Uterus (tissue), 4 donors: Measurements from ENCODE around the gene KCNMB2. TPM values are rescaled to one million over a fixed set of nuclear protein-coding genes. Genes with fewer than 3 reads are reported as not detected.

Experiments
- DNase-seq, 2 donors: peaks; one replicate each; pipeline ENCODE4 v3.0.0-alpha.2; 2019 to 2020
- H3K27ac ChIP-seq, 2 donors: fragments of 200-600 bp; sonication (generic); 1 replicate in 1 of 2; 2 replicates in 1 of 2; pipeline ENCODE4 v1.5.1; 2016 to 2018
- H3K27me3 ChIP-seq, 2 donors: fragments of 200-600 bp; sonication (generic); one replicate each; pipeline ENCODE4 v1.5.1; 2018 to 2019; ENCODE audit warnings: control low read depth in 1 of 2
- H3K36me3 ChIP-seq, 2 donors: fragments of 200-600 bp; sonication (generic); one replicate each; pipeline ENCODE4 v1.5.1; 2019; ENCODE audit warnings: control low read depth in 1 of 2
- H3K4me1 ChIP-seq, 2 donors: fragments of 200-600 bp; sonication (generic); one replicate each; pipeline ENCODE4 v1.5.1; 2018 to 2019; ENCODE audit warnings: control low read depth in 1 of 2
- H3K4me3 ChIP-seq, 2 donors: fragments of 200-600 bp; sonication (generic); 1 replicate in 1 of 2; 2 replicates in 1 of 2; pipeline ENCODE4 v1.5.1; 2018 to 2019; ENCODE audit warnings: mild to moderate bottlenecking in 1 of 2
- H3K9me3 ChIP-seq, 2 donors: fragments of 200-600 bp; sonication (generic); one replicate each; pipeline ENCODE4 v1.5.1; 2019; ENCODE audit warnings: control low read depth in 1 of 2
- CTCF ChIP-seq, 4 experiments: fragments of 200-600 bp in 2 of 4; fragments of 450-650 bp in 2 of 4; sonication (generic) in 2 of 4; IDR thresholded peaks; one replicate each; pipeline ENCODE4 v1.5.1; 2016 to 2019; ENCODE audit warnings: antibody characterized with exemption in 4 of 4, mild to moderate bottlenecking in 2 of 4, moderate library complexity in 1 of 4
- POLR2A ChIP-seq, 2 donors: fragments of 450-650 bp; IDR thresholded peaks; one replicate each; pipeline ENCODE4 v1.6.1; 2016; ENCODE audit warnings: antibody characterized with exemption in 2 of 2, mild to moderate bottlenecking in 1 of 2, moderate library complexity in 1 of 2
- intact Hi-C: fragments of 100-400 bp; cut with DNase I; formaldehyde crosslinking; loops from one replicate; pipeline ENCODE4 v1.15.1; 2023; ENCODE audit warnings: low total_unique reads
- total RNA-seq, 4 donors: library from RNA; depleted of rRNA in 3 of 4; stranded (reverse); fragments of >200 nt in 3 of 4; gene quantifications; one replicate each; pipeline versions ENCODE4 v1.1.0 to v1.2.4, GENCODE V29; 2014 to 2023
- donor health status: DM: yes; HTN: yes; CAD: no.

Gene KCNMB2
- total RNA-seq, 4 donors from 2014 or later, result 0.29 to 12.7 (median 1.4) TPM

- intact Hi-C loops, result no loop called here
- no peak for TF ChIP-seq POLR2A (IDR thresholded peaks at IDR 0.05)
- no peak for TF ChIP-seq CTCF (IDR thresholded peaks at IDR 0.05)
- Histone ChIP-seq H3K4me3 (no peak overlapping the region), H3K9me3 (no peaks in the 10 kb centered on the region), H3K27me3 (no peaks in the 10 kb centered on the region), H3K4me1 (no peaks in the 10 kb centered on the region), H3K36me3 (no peaks in the 10 kb centered on the region), H3K27ac (no peak overlapping the region)
- no peak for DNase-seq
Measured at GRCh38 chr3:178711753-178712152, 175.5 kb downstream of the KCNMB2 start.

GRCh38 chr3:178712247-178712646 is 176.0 kb downstream of the KCNMB2 start:
- no peaks in the 10 kb centered on the region for H3K4me1 ChIP-seq
- TF ChIP-seq CTCF (IDR thresholded peaks at IDR 0.05) (no peak), POLR2A (IDR thresholded peaks at IDR 0.05) (no peak)
- no peak overlapping the region for H3K4me3 ChIP-seq
- no peak overlapping the region for H3K27ac ChIP-seq
- intact Hi-C loops, result no loop called here
- no peak for DNase-seq
- no peaks in the 10 kb centered on the region for H3K27me3 ChIP-seq
- H3K9me3 ChIP-seq, result no peaks in the 10 kb centered on the region
- no peaks in the 10 kb centered on the region for H3K36me3 ChIP-seq

- Histone ChIP-seq H3K4me3 (no peak overlapping the region), H3K9me3 (no peaks in the 10 kb centered on the region), H3K27ac (no peak overlapping the region), H3K27me3 (no peaks in the 10 kb centered on the region), H3K36me3 (no peaks in the 10 kb centered on the region), H3K4me1 (no peaks in the 10 kb centered on the region)
- TF ChIP-seq POLR2A (IDR thresholded peaks at IDR 0.05) (no peak), CTCF (IDR thresholded peaks at IDR 0.05) (no peak)
- no peak for DNase-seq
- intact Hi-C loops, result no loop called here
Measured at GRCh38 chr3:178714925-178715832, 178.9 kb downstream of the KCNMB2 start.

- Histone ChIP-seq H3K27me3 (no peaks in the 10 kb centered on the region), H3K36me3 (no peaks in the 10 kb centered on the region), H3K27ac (no peak overlapping the region), H3K9me3 (no peaks in the 10 kb centered on the region), H3K4me1 (no peaks in the 10 kb centered on the region), H3K4me3 (no peak overlapping the region)
- no peak for TF ChIP-seq CTCF (IDR thresholded peaks at IDR 0.05)
- TF ChIP-seq POLR2A (IDR thresholded peaks at IDR 0.05), result no peak
- intact Hi-C loops, result no loop called here
- no peak for DNase-seq
Measured at GRCh38 chr3:178718995-178719635, 182.9 kb downstream of the KCNMB2 start.

GRCh38 chr3:178732824-178733223 is 196.6 kb downstream of the KCNMB2 start:
- no peak for DNase-seq
- Histone ChIP-seq H3K9me3 (no peaks in the 10 kb centered on the region), H3K27me3 (no peaks in the 10 kb centered on the region), H3K4me3 (no peak overlapping the region), H3K27ac (no peak overlapping the region), H3K36me3 (no peaks in the 10 kb centered on the region), H3K4me1 (no peaks in the 10 kb centered on the region)
- intact Hi-C loops, result no loop called here
- TF ChIP-seq CTCF (IDR thresholded peaks at IDR 0.05) (no peak), POLR2A (IDR thresholded peaks at IDR 0.05) (no peak)
